Measurements from ENCODE around the gene RAD9A.
"Not testable (repeated sequence)": the region's sequence is repeated elsewhere in the genome, so short reads cannot be mapped to it uniquely, and the experiment has no call there.

GRCh38 chr11:67402192-67402839 is 10.5 kb downstream of the RAD9A start:
- TF ChIP-seq CTCF (IDR thresholded peaks at IDR 0.05); ZFX (IDR thresholded peaks at IDR 0.05; ENCODE audit: borderline replicate concordance): not testable (repeated sequence)

Measured in 22Rv1 (cell line).